HG02973 (cell line): ENCODE measurements around the gene UGT1A5.
"Not testable (repeated sequence)": the region's sequence is repeated elsewhere in the genome, so short reads cannot be mapped to it uniquely, and the experiment has no call there.

Experiments used
- ATAC-seq: cut with Tn5 transposase; IDR thresholded peaks from one replicate; pipeline ENCODE4 v1.9.1; 2021; ENCODE audit warnings: moderate library complexity; ENCODE audit not compliant: unreplicated experiment

UGT1A5 gene

DNA sequence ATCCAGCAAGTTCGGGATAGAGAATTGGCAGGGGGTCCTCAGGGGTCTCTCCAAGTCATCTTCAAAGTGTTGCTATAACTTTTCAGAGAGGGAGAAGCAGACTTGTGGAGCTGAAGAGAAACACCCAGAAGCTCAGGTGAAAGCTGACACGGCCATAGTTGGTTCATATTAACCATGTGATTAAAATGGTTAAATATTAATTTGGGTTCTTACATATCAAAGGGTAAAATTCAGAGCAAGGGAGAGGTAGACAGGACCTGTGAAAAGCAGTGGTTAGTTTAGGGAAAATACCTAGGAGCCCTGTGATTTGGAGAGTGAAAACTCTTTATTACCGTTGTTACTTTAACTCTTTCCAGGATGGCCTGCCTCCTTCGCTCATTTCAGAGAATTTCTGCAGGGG, 20.1 kb upstream of the UGT1A5 start, which contains the start of gene UGT1A6:
UGT1A6 (plus strand) TSS at position 243 of the 400 bp plus-strand sequence; CDS start at position 358, 115 bp downstream.
- no peak for ATAC-seq

DNA sequence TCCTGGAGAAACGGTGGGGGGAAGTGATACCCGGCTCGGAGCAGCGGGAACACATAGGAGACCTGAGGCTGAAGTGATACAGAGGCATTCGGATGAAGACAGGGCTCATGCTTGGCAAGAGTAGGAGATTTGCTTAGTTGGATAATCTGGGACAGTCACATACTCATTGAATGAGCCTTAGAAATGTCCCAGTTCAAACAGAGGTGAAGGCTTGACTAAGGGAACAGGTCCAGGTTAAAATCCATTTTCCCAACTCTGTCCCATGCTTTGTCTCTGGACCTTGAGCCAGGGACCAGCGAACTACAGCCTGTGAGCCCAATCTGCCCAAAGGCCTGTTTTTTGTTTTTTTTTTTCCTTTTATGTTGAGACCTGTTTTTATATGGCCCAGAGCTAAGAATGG, 18.7 kb upstream of the UGT1A5 start:
- no peak for ATAC-seq

DNA sequence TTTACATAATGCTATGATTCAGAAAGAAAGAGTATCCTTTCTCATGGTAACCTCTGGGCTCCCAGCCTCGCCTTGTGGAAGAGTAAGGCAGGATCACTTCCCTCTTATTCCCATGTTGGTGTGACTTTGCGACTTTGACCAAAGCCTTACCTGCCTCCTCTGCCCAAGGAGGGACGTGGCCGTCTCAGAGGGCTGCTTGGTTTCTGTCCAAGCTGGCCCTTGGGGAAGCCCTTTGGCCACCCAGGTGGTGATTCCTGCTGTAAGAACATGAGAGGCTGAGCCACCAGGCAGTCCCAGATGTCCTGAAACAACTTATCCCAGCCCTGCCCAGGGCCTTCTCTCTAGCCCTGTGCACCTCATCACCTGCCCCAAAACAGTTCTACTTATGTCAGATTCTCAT, 14.0 kb upstream of the UGT1A5 start:
- ATAC-seq: no peak

DNA sequence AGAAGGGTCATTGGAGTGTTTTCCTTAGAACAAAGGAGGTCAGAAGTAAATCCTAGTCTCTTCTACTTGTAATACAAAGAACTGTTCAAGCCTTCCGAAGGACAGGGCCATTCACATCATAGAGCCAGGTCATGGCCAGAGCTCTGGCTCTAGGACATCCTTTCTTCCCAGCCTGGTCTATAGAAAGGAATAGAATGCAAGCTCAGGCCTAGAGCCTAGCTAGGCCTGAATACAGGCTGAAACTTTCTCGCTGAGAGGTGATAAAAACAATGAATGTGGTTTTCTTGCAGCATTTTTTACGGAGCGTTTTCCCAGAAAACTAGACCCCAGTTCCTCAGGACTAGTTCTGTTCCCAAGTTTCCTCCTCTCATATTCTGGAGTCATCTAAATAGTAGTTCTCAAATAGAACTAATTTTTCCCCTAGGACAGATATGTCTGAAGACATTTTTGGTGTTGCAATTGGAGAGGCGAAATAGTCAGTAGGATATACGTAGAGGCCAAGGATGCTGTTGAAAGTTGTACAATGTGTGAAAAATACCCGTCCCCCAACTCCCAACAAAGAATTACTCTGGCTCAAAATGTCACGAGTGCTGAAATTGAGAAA, 13.2 kb upstream of the UGT1A5 start:
- ATAC-seq: no peak

DNA sequence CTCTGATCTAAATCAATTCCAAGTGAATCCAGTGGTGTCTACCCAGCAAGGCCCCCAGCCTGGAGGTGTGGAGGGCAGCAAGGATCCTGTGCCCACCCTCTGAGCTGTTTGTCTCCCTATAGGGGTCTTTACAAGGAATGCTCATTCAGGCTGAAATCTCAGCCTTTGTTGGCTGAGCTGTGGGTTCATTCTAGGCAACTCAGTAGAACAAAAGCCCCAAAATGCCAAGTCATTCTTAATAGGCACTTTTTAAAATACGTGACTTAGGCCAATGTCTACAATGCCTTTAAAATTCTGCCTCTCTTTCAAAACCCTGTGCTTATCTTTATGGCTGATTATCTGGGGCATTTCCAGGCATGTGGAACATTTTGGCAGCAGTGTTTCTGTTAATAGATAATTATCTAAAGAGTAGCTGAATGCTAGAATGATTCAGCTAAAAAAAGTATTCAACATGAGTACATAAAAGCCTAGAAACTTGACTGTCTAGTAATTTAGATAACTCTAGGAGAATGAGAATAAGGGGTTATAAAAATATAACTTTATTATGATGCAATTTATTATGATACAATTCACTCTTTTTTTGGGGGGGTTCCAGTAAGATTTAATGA, 12.6 kb upstream of the UGT1A5 start:
- ATAC-seq: no peak

DNA sequence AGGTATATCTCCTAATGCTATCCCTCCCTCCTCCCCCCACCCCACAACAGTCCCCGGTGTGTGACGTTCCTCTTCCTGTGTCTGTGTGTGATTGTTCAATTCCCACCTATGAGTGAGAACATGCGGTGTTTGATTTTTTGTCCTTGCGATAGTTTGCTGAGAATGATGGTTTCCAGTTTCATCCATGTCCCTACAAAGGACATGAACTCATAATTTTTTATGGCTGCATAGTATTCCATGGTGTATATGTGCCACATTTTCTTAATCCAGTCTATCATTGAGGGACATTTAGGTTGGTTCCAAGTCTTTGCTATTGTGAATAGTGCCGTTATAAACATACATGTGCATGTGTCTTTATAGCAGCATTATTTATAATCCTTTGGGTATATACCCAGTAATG, 11.9 kb upstream of the UGT1A5 start:
- not testable (repeated sequence) for ATAC-seq

DNA sequence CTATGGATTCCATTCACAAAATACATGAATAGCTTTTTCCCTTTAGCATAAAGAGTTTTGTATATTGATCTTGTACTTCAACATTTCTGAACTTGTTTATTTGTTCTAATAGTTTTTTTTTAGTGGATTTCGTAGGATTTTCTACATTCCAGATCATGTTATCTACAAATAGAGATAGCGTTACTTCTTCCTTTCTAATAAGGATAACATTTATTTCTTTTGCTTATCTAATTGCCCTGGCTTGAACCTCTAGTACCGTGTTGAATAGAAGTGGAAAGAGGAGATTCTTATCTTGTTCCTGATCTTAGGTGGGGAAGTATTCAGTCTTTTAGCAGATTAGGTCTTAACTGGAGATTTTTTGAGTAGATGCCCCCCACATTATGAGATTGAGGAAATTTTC, 10.5 kb upstream of the UGT1A5 start:
- no peak for ATAC-seq

DNA sequence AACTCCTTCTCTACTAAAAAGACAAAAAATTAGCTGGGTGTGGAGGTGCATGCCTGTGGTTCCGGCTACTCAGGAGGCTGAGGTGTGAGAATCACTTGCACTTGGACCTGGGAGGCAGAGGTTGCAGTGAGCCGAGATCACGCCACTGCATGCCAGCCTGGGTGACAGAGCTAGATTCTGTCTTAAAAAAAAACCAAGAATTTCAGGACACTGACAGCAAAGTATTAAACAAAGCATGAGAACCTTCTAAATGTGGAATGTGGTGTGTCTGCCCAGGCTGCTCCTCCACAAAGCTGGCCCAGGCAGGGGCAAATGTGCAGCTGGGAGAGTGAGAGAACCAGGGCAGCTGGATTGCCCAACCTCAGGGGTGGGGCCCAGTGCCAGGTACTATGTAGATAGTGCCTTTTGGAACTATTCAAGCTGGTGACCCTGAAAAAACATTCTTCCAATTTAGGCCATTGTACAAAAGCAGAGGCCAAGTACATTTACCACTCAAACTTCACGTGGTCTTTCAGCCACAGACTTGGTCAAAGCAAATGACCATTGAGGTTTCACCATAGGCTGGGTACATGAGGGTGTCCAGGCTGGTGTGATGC, 6.7 kb upstream of the UGT1A5 start:
- no peak for ATAC-seq

DNA sequence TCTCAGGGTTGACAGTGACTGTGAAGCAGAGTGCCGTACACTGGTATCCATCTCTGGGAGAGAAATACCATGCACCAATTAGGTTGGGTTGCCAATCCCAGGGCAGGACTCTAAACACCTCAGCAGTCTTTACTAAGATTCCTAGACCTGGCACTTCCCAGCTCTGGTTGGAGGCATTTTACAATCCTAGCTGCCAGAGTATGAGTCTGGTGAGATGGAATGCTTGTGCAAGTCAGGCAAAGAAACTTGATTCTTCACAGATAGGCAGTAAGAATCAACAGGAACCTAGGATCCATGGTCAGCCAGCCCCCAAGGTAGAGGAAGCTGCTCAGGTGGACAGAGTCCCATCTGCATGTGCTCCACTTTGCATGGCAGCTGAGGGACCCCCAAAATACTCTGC, 6.0 kb upstream of the UGT1A5 start:
- no peak for ATAC-seq

DNA sequence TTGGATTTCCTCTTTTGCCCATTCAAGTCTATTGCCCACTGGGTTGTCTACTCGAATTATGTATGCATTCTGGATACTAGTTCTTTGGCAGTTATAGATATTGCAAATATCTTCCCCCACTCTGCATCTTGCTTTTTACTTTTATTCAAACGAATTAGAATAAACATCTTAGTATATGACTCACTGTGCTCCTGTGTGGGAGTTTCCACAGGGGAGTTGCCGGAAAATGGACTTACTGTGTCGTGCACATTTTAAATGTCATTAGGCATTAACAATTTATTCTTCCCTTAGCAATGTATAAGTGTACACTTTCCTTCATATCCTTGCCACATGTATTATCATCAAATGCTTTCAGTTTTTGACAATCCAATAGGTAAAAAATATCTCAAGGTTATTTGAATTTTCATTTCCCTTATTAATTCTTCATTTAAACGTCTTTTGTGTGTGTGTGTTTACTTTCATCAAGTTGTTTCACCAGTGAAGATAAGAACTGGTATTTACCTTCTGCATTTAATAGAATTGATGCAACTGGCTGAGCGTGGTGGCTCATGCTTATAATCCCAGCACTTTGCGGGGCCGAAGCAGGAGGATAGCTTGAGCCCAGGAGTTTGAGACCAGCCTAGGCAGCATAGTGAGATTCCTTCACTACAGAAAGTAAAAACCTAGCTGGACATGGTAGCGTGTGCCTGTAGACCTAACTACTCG, 4.6 kb upstream of the UGT1A5 start:
- ATAC-seq: no peak

DNA sequence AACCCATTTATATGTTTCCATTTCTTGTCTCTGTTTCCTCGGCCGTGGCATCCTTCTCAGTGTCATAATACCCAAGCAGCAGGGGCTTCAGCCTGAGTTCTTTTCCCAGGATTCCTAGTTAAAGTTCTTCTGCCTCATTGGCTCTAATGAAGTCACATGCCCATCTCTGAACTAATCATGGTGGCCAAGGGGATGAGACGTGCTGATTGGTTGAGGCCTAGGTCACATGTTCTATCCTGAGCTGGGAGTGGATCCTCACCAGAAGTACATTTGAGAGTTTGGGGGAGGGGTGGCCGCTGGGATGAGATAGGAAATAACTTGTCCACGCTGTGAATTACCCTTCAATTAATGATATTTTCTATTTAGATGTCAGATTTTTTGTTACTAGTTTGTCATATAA, 3.8 kb upstream of the UGT1A5 start:
- ATAC-seq: no peak

DNA sequence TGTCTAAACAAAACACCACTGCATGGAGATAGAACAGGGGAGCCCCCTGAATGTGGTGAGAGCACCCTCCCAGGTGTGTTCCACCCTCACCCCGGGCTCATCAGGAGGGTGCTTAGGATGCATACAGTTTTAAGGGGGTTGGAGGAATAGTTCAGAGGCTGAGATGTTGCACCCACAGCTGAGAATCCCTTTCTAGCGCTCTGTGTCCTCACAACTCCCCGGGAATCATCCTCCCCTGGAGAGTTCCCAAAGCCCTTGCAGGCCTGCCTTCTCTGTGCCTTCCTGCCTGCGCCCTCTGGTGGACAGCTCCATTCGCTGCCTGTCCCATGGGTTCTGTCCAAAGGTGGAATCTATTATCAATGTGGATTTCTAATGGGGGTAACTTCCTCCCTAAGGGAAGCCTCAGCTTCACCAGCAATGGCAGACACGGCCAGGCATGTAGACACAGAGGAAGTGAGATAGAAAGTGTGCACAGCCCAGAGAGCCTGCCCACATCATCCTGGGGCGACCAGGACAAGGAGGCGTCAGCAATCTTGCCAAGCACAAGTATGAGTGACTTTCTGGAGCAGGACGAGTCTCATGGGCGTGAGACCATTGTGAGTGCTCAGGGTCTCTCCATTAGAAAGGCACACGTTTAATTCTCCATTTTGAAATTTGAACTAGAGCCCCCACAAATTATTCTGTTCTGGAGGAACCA, 1.2 kb upstream of the UGT1A5 start:
- no peak for ATAC-seq

DNA sequence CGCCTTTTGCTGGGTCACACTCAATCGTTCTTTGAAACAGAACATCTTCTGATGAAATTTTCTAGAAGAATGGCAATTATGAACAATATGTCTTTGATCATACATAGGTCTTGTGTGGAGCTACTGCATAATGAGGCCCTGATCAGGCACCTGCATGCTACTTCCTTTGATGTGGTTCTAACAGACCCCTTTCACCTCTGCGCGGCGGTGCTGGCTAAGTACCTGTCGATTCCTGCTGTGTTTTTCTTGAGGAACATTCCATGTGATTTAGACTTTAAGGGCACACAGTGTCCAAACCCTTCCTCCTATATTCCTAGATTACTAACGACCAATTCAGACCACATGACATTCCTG, 532 bp downstream of the UGT1A5 start:
- ATAC-seq: no peak

DNA sequence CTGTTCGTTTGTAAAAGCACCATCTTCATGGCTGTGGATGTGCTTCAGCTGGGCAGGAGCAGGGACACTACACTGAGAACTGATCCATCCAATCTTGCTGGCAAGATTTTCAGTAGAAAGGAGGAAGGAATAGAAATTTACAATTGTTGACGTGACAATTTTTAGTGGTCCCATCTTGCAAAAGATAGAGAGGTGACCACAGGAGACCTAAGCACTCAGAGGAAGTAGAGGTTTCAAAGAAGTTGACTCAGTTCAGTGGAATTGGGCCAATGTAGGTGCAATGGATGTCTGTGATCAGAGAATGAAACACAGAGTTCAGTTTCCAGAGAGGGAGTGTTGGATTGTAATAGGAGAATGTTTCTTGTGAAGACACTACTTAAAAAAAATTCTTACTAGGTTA, 1.4 kb downstream of the UGT1A5 start:
- ATAC-seq: no peak

DNA sequence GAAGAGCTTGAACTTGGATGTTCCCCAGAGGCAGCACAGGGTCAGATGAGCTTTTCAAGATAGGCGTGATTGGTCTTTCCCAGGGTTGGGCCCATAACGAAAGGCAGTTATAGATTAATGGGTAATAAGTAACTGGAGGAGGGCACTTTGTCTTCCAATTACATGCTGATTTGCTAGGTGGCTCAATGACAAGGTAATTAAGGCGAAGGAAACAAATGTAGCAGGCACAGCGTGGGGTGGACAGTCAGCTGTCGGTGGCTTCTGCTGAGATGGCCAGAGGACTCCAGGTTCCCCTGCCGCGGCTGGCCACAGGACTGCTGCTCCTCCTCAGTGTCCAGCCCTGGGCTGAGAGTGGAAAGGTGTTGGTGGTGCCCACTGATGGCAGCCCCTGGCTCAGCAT, 5.8 kb downstream of the UGT1A5 start, which contains the start of gene UGT1A4:
UGT1A4 (plus strand) TSS at position 185 of the 400 bp plus-strand sequence; CDS start at position 270, 85 bp downstream.
- no peak for ATAC-seq

DNA sequence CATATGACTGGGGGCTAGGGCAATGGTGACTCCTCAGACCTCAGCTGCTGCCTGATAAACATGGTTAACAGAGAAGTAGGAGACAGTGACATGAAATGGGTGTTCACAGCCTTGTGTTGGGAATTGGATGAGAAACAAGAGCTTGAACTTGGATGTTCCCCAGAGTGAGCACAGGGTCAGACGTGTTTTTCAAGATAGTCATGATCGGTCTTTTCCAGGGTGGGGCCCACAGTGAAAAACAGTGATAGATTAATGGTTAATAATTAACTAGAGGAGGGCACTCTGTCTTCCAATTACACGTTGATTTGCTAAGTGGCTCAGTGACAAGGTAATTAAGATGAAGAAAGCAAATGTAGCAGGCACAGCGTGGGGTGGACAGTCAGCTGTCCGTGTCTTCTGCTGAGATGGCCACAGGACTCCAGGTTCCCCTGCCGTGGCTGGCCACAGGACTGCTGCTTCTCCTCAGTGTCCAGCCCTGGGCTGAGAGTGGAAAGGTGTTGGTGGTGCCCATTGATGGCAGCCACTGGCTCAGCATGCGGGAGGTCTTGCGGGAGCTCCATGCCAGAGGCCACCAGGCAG, 16.1 kb downstream of the UGT1A5 start, which contains the start of gene UGT1A3:
UGT1A3 (plus strand) TSS at position 320 of the 579 bp plus-strand sequence; CDS start at position 405, 85 bp downstream.
- ATAC-seq: no peak

DNA sequence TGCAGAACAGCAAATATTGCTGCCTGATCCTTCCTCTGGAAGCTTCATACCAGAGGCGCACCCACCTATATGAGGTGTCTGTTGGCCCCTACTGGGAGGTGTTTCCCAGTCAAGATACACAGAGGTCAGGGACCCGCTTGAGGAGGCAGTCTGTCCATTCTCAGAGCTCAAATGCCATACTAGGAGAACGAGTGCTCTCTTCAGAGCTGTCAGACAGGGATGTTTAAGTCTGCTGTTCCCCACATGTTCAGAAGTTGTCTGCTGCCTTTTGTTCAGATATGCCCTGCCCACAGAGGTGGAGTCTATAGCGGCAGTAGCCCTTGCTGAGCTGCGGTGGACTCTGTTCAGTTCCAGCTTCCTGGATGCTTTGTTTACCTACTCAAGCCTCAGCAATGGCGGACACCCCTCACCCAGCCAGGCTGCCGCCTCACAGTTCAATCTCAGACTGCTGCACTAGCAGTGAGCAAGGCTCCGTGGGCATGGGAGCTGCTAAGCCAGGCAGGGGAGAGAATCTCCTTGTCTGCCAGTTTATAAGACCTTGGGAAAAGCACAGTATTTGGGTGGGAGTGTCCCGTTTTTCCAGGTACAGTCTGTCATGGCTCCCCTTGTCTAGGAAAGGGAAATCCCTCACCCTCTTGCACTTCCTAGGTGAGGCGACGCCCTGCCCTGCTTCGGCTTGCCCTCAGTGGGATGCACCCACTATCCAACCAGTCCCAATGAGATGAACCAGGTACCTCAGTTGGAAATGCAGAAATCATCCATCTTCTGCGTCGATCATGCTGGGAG, 24.4 kb downstream of the UGT1A5 start:
- not testable (repeated sequence) for ATAC-seq

DNA sequence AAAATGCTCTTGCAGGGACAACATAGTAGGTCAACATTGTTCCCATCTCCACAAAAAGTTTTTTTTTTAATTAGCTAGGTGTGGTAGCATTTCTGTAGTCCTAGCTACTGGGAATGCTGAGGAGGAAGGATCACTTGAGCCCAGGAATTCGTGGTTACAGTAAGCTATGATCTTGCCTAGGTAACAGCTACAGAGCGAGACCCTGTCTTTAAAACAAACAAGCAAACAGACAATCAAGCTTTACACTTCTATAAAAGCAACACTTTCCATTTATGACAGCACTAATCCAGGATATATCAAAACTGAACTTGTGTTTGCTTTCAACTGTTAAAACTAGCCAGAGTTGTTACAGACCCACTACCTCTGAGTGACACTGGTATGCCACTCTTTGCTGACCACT, 28.2 kb downstream of the UGT1A5 start:
- no peak for ATAC-seq

DNA sequence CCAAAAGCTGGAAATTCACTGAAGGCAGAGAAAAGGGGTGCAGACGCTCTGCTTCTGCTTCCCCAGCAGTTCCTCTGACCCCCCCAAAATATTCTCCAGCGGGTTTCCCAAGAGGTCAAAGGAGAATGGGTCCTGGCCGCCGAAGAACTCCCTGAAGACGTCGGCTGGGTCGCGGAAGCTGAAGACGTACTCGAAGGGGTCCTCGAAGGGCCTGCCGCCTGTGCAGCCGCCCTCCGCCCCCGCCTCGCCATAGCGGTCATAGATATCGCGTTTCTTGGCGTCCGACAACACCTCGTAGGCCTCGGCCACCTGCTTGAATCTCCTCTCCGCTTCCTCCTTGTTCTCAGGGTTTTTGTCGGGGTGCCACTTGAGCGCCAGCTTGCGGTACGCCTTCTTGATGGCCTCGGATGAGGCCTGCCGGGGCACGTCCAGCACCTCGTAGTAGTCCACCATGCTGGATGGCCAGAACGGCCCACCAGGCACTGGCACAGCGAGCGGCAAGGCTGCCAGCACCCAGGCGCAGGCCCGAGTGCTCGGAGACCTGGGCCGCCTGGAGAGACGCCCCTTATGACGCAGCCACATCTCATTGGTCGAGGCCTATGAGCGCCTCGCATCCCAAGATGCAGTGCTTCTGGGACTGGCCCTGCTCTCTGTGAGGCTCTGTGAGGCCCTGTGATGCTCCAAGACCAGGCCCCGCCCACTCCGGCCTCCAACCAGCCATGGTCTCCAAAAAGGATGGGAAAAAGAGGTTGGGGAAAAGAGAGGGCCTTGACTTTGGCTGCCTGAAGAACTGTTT, 31.0 kb downstream of the UGT1A5 start:
- ATAC-seq: no peak
